IMR-90 (cell line): ENCODE measurements around the gene ADCY5. TPM values are rescaled to one million over a fixed set of nuclear protein-coding genes. Genes with fewer than 3 reads are reported as not detected.
A peak's percentile ranks its signal among the peaks of the same experiment; 100 is the strongest.

Experiments used
- ATAC-seq: fragments of 200-7000 bp; cut with Tn5 transposase; 2 replicates; pipeline ENCODE4 v1.9.1; 2020; ENCODE audit warnings: low read depth, mild to moderate bottlenecking, moderate library complexity
- Bru-seq: library from RNA; stranded (reverse); fragments of 400-500 nt; gene quantifications from one replicate; lab custom pipeline; 2021; lab: Mats Ljungman, UMichigan
- BruChase-seq, 2 experiments: library from RNA; stranded (reverse); fragments of 400-500 nt; gene quantifications; one replicate each; lab custom pipeline; 2021; lab: Mats Ljungman, UMichigan
- BruUV-seq: library from RNA; stranded (reverse); fragments of 400-500 nt; replicated peaks from 2 replicates; lab custom pipeline; 2021; lab: Mats Ljungman, UMichigan
- CTCF ChIA-PET: fragments of 300-600 bp; formaldehyde crosslinking; extraction: SDS; loops from one replicate; lab custom pipeline; 2021; ENCODE audit warnings: antibody characterized with exemption; lab: Yijun Ruan, JAX
- POLR2A ChIA-PET: fragments of 300-600 bp; sonication (Branson Sonifier 250); formaldehyde crosslinking; loops from one replicate; lab custom pipeline; 2022; ENCODE audit warnings: antibody characterized with exemption; ENCODE audit not compliant: unreplicated experiment; lab: Charles Lee
- DNase-seq: peaks from one replicate; pipeline ENCODE4 v3.0.0; 2013
- H2AFZ ChIP-seq: replicated peaks from 2 replicates; pipeline ENCODE3; 2013; ENCODE audit warnings: low read length, mild to moderate bottlenecking; ENCODE audit not compliant: poor library complexity
- H2AK5ac ChIP-seq: 2 replicates; pipeline ENCODE4 v1.6.1; 2013; ENCODE audit warnings: low read depth, low read length, inconsistent platforms
- H2AK9ac ChIP-seq: replicated peaks from 2 replicates; pipeline ENCODE3; 2013; ENCODE audit warnings: mild to moderate bottlenecking, low read depth, low read length, moderate library complexity; ENCODE audit not compliant: poor library complexity
- H2BK120ac ChIP-seq: 2 replicates; pipeline ENCODE4 v1.6.1; 2013; ENCODE audit warnings: low read depth, low read length, inconsistent platforms
- H2BK15ac ChIP-seq: 3 replicates; pipeline ENCODE4 v1.6.1; 2013; ENCODE audit warnings: low read depth, low read length, inconsistent platforms
- H2BK20ac ChIP-seq: 2 replicates; pipeline ENCODE4 v1.6.1; 2013; ENCODE audit warnings: low read depth, mild to moderate bottlenecking, inconsistent platforms, low read length, moderate library complexity
- H2BK5ac ChIP-seq: 2 replicates; pipeline ENCODE4 v1.6.1; 2013; ENCODE audit warnings: mild to moderate bottlenecking, low read depth, low read length, inconsistent platforms; ENCODE audit not compliant: poor library complexity, severe bottlenecking
- H3K14ac ChIP-seq: replicated peaks from 2 replicates; pipeline ENCODE4 v1.6.1; 2013; ENCODE audit warnings: low read depth, low read length, inconsistent platforms
- H3K18ac ChIP-seq: 2 replicates; pipeline ENCODE4 v1.6.1; 2013; ENCODE audit warnings: low read depth, low read length, control low read depth
- H3K23ac ChIP-seq: 2 replicates; pipeline ENCODE4 v1.6.1; 2013; ENCODE audit warnings: low read depth, low read length, inconsistent platforms
- H3K27ac ChIP-seq: 2 replicates; pipeline ENCODE4 v1.5.1; 2013; ENCODE audit warnings: mild to moderate bottlenecking, control low read depth, low read length; ENCODE audit not compliant: insufficient read depth
- H3K27me3 ChIP-seq: 2 replicates; pipeline ENCODE4 v1.6.1; 2013; ENCODE audit warnings: low read length; ENCODE audit not compliant: control insufficient read depth, insufficient read depth
- H3K36me3 ChIP-seq: 2 replicates; pipeline ENCODE4 v1.6.1; 2013; ENCODE audit warnings: low read length, mixed read lengths; ENCODE audit not compliant: control insufficient read depth, insufficient read depth
- H3K4ac ChIP-seq: 2 replicates; pipeline ENCODE4 v1.6.1; 2013; ENCODE audit warnings: low read depth, low read length, inconsistent platforms
- H3K4me1 ChIP-seq: 2 replicates; pipeline ENCODE4 v1.6.1; 2013; ENCODE audit warnings: low read length, mixed read lengths; ENCODE audit not compliant: control insufficient read depth, insufficient read depth
- H3K4me2 ChIP-seq: 2 replicates; pipeline ENCODE4 v1.6.1; 2013; ENCODE audit warnings: low read depth, mild to moderate bottlenecking, control low read depth, low read length, moderate library complexity
- H3K4me3 ChIP-seq: 2 replicates; pipeline ENCODE4 v1.5.1; 2013; ENCODE audit warnings: low read depth, mild to moderate bottlenecking, control low read depth, low read length, moderate library complexity; ENCODE audit not compliant: insufficient read depth
- H3K56ac ChIP-seq: 2 replicates; pipeline ENCODE4 v1.6.1; 2013; ENCODE audit warnings: low read length, inconsistent platforms; ENCODE audit not compliant: insufficient read depth; ENCODE audit errors: extremely low read depth
- H3K79me1 ChIP-seq, 2 experiments: 2 replicates each; pipeline ENCODE4 v1.6.1; 2013; ENCODE audit warnings: low read length in 2 of 2, inconsistent platforms in 1 of 2, low read depth in 1 of 2
- H3K9ac ChIP-seq: 2 replicates; pipeline ENCODE4 v1.6.1; 2013; ENCODE audit warnings: low read depth, low read length, control low read depth
- H3K9me1 ChIP-seq: 2 replicates; pipeline ENCODE4 v1.6.1; 2013; ENCODE audit warnings: low read length, inconsistent platforms; ENCODE audit not compliant: insufficient read depth
- H3K9me3 ChIP-seq: 2 replicates; pipeline ENCODE4 v1.6.1; 2013; ENCODE audit warnings: low read length; ENCODE audit not compliant: control insufficient read depth, insufficient read depth
- H4K20me1 ChIP-seq: 2 replicates; pipeline ENCODE4 v1.6.1; 2013; ENCODE audit warnings: low read length, inconsistent platforms; ENCODE audit not compliant: insufficient read depth
- H4K5ac ChIP-seq: 2 replicates; pipeline ENCODE4 v1.6.1; 2013; ENCODE audit warnings: mild to moderate bottlenecking, low read depth, low read length, control low read depth
- H4K8ac ChIP-seq, 2 experiments: 2 replicates each; pipeline ENCODE4 v1.6.1; 2013; ENCODE audit warnings: low read depth in 2 of 2, low read length in 2 of 2, control low read depth in 1 of 2, inconsistent platforms in 1 of 2
- H4K91ac ChIP-seq: 2 replicates; pipeline ENCODE4 v1.6.1; 2013; ENCODE audit warnings: low read depth, low read length, inconsistent platforms; ENCODE audit not compliant: insufficient read depth
- BHLHE40 ChIP-seq: fragments of 150-350 bp; IDR thresholded peaks from 2 replicates; pipeline ENCODE4 v1.6.1; 2016; ENCODE audit warnings: mild to moderate bottlenecking, low read depth, low read length
- CEBPB ChIP-seq: IDR thresholded peaks from 2 replicates; pipeline ENCODE4 v1.6.1; 2012; ENCODE audit warnings: low read depth, low read length, improper control_type of control experiment
- CHD1 ChIP-seq: IDR thresholded peaks from 2 replicates; pipeline ENCODE4 v1.6.1; 2012; ENCODE audit warnings: low read depth, low read length, improper control_type of control experiment
- FOS ChIP-seq: fragments of 150-350 bp; IDR thresholded peaks from 2 replicates; pipeline ENCODE4 v1.6.1; 2016; ENCODE audit warnings: low read depth, low read length
- MAFK ChIP-seq: IDR thresholded peaks from 2 replicates; pipeline ENCODE4 v1.6.1; 2012; ENCODE audit warnings: low read depth, low read length, improper control_type of control experiment
- MAZ ChIP-seq: IDR thresholded peaks from 2 replicates; pipeline ENCODE4 v1.6.1; 2012; ENCODE audit warnings: low read depth, mild to moderate bottlenecking, low read length, improper control_type of control experiment, moderate library complexity, borderline replicate concordance
- MXI1 ChIP-seq: IDR thresholded peaks from 2 replicates; pipeline ENCODE4 v1.6.1; 2012; ENCODE audit warnings: low read depth, mild to moderate bottlenecking, low read length, moderate library complexity, borderline replicate concordance
- NFE2L2 ChIP-seq: fragments of 150-350 bp; IDR thresholded peaks from 2 replicates; pipeline ENCODE4 v1.6.1; 2016; ENCODE audit warnings: low read depth, mild to moderate bottlenecking, low read length
- POLR2A ChIP-seq: IDR thresholded peaks from 2 replicates; pipeline ENCODE4 v1.6.1; 2012; ENCODE audit warnings: mild to moderate bottlenecking, low read depth, low read length
- RAD21 ChIP-seq: IDR thresholded peaks from 2 replicates; pipeline ENCODE4 v1.6.1; 2012; ENCODE audit warnings: low read length, improper control_type of control experiment
- RCOR1 ChIP-seq: IDR thresholded peaks from 2 replicates; pipeline ENCODE4 v1.6.1; 2012; ENCODE audit warnings: mild to moderate bottlenecking, low read length, improper control_type of control experiment; ENCODE audit not compliant: insufficient replicate concordance
- RFX5 ChIP-seq: IDR thresholded peaks from 2 replicates; pipeline ENCODE4 v1.8.0; 2012; ENCODE audit warnings: low read depth, mild to moderate bottlenecking, low read length, moderate library complexity
- SMC3 ChIP-seq: fragments of 150-350 bp; IDR thresholded peaks from 2 replicates; pipeline ENCODE4 v1.6.1; 2016; ENCODE audit warnings: low read depth, mild to moderate bottlenecking, antibody characterized with exemption, low read length, moderate library complexity
- WGBS, 2 experiments: methylation state at CpG; one replicate each; pipeline versions ENCODE4 v1.1.5 to v1.1.7; 2013; ENCODE audit warnings: missing lambda C conversion rate in 2 of 2; ENCODE audit not compliant: insufficient read length in 1 of 2; ENCODE audit errors: extremely low coverage in 2 of 2; 5-methylcytosine and 5-hydroxymethylcytosine counted together
- dilution Hi-C: fragments of 300-500 bp; cut with HindIII; formaldehyde crosslinking; loops from one replicate; pipeline ENCODE4 v1.14.3; 2018; ENCODE audit warnings: low sequenced_read_pairs; ENCODE audit not compliant: unreplicated experiment
- in situ Hi-C: fragments of 300-500 bp; cut with MboI; formaldehyde crosslinking; loops from 3 replicates; pipeline ENCODE4 v1.14.3; 2019; ENCODE audit warnings: low sequenced_read_pairs, inconsistent platforms, mixed read lengths
- intact Hi-C: fragments of 100-400 bp; cut with micrococcal nuclease; formaldehyde crosslinking; loops from 2 replicates; pipeline ENCODE4 v1.10.0; 2022
- long read RNA-seq: library from polyadenylated mRNA; unstranded; transcript quantifications from one replicate; pipeline ENCODE4 v2.0.0, GENCODE V29; 2021; ENCODE audit not compliant: unreplicated experiment
- polyA plus RNA-seq, 3 experiments: library from polyadenylated mRNA; depleted of rRNA; stranded (reverse); fragments of >200 nt; gene quantifications; 2 replicates each; pipeline ENCODE4 v1.2.3, GENCODE V29; 2012; ENCODE audit warnings: low replicate concordance in 1 of 3
- total RNA-seq: library from RNA; depleted of rRNA; stranded (reverse); fragments of >200 nt; gene quantifications from 2 replicates; pipeline ENCODE4 v1.2.3, GENCODE V29; 2012; rRNA removed
- TF ChIP-seq, protein P1 (sequence below): conservative IDR thresholded peaks from 2 replicates; pipeline ENCODE4 v1.5.1; 2012; ENCODE audit warnings: mild to moderate bottlenecking, low read depth, low read length, improper control_type of control experiment
- TF ChIP-seq, protein P2 (sequence below): fragments of 150-350 bp; IDR thresholded peaks from 2 replicates; pipeline ENCODE4 v1.6.1; 2016; ENCODE audit warnings: low read depth, mild to moderate bottlenecking, low read length, moderate library complexity, borderline replicate concordance

ADCY5 gene
- total RNA-seq (0.18 and 0.56 TPM in 2 replicates), polyA plus RNA-seq (2012; rRNA removed) (0.14 and 0.53 TPM in 2 replicates), Bru-seq, nascent RNA (percentile 22 among the genes with signal in this experiment), BruChase-seq, experiment 1, labeled RNA remaining after a 6-hour chase (percentile 20 among the genes with signal in this experiment), BruChase-seq, experiment 2, labeled RNA remaining after a 2-hour chase (percentile 22 among the genes with signal in this experiment)
- 0.04 and 0.30 TPM in 2 replicates for polyA plus RNA-seq (2012; cell fraction: cytosol; rRNA removed)
- 0.28 and 0.30 TPM in 2 replicates for polyA plus RNA-seq (2012; cell fraction: nucleus; rRNA removed; ENCODE audit: low replicate concordance)
- long read RNA-seq, partial matches to known transcripts: 1 of 1 reads
- long read RNA-seq, other reads (novel, unspliced or antisense): 0 of 1 reads

DNA sequence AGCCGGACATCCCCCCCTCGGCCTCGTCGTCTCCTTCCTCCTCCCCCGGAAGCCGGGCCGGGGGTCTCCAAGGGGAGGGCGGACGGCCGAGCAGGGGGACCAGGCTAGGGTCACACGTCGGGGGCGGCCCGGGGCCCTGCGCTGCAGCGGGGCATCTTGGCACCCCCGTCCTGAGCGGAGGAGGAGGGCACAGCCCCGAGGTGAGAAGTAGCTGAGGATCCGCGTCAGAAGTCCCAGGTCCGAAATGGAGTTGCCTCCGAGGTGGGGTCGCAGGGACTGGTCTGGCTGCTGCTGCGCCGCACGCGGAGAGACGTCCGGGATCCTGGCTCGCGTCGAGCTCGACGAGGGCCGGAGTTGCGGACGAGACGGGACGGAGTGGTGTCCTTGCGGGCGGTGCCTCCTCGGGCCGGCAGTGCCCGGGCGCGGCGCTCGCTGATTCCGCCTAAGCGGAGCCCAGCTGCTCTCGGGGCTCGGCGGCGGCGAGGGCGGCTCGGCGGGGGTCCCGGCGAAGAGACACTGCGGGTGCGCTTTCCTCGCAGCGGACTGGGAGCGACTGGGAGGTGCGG is at the start of gene ADCY5:
TSS of gene ADCY5 (minus strand) at position 555 of the 566 bp plus-strand sequence. CDS start at position 10, 545 bp downstream.
- Histone ChIP-seq H3K9me1 (no peaks in the 10 kb centered on the region), H3K14ac (no peak within 1 kb of the TSS), H3K4me3 (peak within 1 kb of the TSS; percentile 51), H3K4me1 (no peaks in the 10 kb centered on the region), H2BK5ac (no peak within 1 kb of the TSS), H3K9ac (no peak within 1 kb of the TSS), H3K36me3 (no peaks in the 10 kb centered on the region), H3K27ac (no peak within 1 kb of the TSS), H3K18ac (no peak within 1 kb of the TSS), H2AK9ac (no peak within 1 kb of the TSS), H2AK5ac (no peak within 1 kb of the TSS), H3K4me2 (peak within 1 kb of the TSS; percentile 81), H2BK120ac (no peak within 1 kb of the TSS), H4K20me1 (no peaks in the 10 kb centered on the region), H3K56ac (no peak within 1 kb of the TSS), H2BK15ac (no peak within 1 kb of the TSS), H3K23ac (no peak within 1 kb of the TSS), H4K5ac (no peak within 1 kb of the TSS), H4K8ac (no peak within 1 kb of the TSS), H3K79me1 (no peaks in the 10 kb centered on the region), H3K27me3 (peaks cover 76% of the 10 kb centered on the region), H3K9me3 (peaks cover 2% of the 10 kb centered on the region; the same call in 1 of the 2 replicates), H4K91ac (no peak within 1 kb of the TSS), H2BK20ac (no peak within 1 kb of the TSS), H2AFZ (peak within 1 kb of the TSS; percentile 85), H3K4ac (no peak within 1 kb of the TSS)
- dilution Hi-C loops (no loop called here), intact Hi-C loops (no loop called here), in situ Hi-C loops (no loop called here)
- TF ChIP-seq BHLHE40: no peak
- TF ChIP-seq, protein P1, sequence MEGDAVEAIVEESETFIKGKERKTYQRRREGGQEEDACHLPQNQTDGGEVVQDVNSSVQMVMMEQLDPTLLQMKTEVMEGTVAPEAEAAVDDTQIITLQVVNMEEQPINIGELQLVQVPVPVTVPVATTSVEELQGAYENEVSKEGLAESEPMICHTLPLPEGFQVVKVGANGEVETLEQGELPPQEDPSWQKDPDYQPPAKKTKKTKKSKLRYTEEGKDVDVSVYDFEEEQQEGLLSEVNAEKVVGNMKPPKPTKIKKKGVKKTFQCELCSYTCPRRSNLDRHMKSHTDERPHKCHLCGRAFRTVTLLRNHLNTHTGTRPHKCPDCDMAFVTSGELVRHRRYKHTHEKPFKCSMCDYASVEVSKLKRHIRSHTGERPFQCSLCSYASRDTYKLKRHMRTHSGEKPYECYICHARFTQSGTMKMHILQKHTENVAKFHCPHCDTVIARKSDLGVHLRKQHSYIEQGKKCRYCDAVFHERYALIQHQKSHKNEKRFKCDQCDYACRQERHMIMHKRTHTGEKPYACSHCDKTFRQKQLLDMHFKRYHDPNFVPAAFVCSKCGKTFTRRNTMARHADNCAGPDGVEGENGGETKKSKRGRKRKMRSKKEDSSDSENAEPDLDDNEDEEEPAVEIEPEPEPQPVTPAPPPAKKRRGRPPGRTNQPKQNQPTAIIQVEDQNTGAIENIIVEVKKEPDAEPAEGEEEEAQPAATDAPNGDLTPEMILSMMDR: no peak
- TF ChIP-seq, protein P2, sequence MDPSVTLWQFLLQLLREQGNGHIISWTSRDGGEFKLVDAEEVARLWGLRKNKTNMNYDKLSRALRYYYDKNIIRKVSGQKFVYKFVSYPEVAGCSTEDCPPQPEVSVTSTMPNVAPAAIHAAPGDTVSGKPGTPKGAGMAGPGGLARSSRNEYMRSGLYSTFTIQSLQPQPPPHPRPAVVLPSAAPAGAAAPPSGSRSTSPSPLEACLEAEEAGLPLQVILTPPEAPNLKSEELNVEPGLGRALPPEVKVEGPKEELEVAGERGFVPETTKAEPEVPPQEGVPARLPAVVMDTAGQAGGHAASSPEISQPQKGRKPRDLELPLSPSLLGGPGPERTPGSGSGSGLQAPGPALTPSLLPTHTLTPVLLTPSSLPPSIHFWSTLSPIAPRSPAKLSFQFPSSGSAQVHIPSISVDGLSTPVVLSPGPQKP: no peak
- TF ChIP-seq MXI1: no peak
- no peak for TF ChIP-seq MAZ
- TF ChIP-seq RFX5: no peak
- no peak for TF ChIP-seq RAD21
- TF ChIP-seq CHD1: no peak
- no peak for TF ChIP-seq SMC3
- no peak for TF ChIP-seq CEBPB
- no peak for TF ChIP-seq NFE2L2
- no peak for TF ChIP-seq RCOR1
- TF ChIP-seq POLR2A: no peak
- TF ChIP-seq FOS: no peak
- no peak for TF ChIP-seq MAFK
- ChIA-PET CTCF (no interaction called here), POLR2A (no interaction called here)
- ATAC-seq (no peak), DNase-seq (no peak)
- WGBS, 2 experiments: 3% methylated on average over 17 of the region's 67 CpGs; no CpG with 5 or more reads in 1 of the 2 experiments
- BruUV-seq: no TSS peak
